Measurements from ENCODE around the gene FAM185A.
"Not testable (repeated sequence)": the region's sequence is repeated elsewhere in the genome, so short reads cannot be mapped to it uniquely, and the experiment has no call there.

GRCh38 chr7:102778663-102779062 is 29.9 kb downstream of the FAM185A start:
- not testable (repeated sequence) for TF ChIP-seq CTCF (IDR thresholded peaks at IDR 0.05); POLR2AphosphoS5 (IDR thresholded peaks at IDR 0.05; ENCODE audit: low read depth, low read length)
- TF ChIP-seq, protein P1, sequence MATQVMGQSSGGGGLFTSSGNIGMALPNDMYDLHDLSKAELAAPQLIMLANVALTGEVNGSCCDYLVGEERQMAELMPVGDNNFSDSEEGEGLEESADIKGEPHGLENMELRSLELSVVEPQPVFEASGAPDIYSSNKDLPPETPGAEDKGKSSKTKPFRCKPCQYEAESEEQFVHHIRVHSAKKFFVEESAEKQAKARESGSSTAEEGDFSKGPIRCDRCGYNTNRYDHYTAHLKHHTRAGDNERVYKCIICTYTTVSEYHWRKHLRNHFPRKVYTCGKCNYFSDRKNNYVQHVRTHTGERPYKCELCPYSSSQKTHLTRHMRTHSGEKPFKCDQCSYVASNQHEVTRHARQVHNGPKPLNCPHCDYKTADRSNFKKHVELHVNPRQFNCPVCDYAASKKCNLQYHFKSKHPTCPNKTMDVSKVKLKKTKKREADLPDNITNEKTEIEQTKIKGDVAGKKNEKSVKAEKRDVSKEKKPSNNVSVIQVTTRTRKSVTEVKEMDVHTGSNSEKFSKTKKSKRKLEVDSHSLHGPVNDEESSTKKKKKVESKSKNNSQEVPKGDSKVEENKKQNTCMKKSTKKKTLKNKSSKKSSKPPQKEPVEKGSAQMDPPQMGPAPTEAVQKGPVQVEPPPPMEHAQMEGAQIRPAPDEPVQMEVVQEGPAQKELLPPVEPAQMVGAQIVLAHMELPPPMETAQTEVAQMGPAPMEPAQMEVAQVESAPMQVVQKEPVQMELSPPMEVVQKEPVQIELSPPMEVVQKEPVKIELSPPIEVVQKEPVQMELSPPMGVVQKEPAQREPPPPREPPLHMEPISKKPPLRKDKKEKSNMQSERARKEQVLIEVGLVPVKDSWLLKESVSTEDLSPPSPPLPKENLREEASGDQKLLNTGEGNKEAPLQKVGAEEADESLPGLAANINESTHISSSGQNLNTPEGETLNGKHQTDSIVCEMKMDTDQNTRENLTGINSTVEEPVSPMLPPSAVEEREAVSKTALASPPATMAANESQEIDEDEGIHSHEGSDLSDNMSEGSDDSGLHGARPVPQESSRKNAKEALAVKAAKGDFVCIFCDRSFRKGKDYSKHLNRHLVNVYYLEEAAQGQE (IDR thresholded peaks at IDR 0.05; ENCODE audit: insufficient read depth in 1 of 2, low read depth in 2 of 2, low read length in 1 of 2), result not testable (repeated sequence)

Measured in Panc1 (cell line).